Small intestine (tissue), 7 donors: ENCODE results near the gene INTS13. TPM values are rescaled to one million over a fixed set of nuclear protein-coding genes. Genes with fewer than 3 reads are reported as not detected.
"Not testable (repeated sequence)": the region's sequence is repeated elsewhere in the genome, so short reads cannot be mapped to it uniquely, and the experiment has no call there.

Source experiments
- DNase-seq, 2 donors: peaks; one replicate each; pipeline versions ENCODE4 v3.0.0 to v3.0.0-alpha.2; 2013
- FAIRE-seq: peaks from 2 replicates; lab custom pipeline; 2012; peaks lifted over from hg19 to GRCh38; lab: Jason Lieb, UNC
- H3K27ac ChIP-seq, 3 donors: one replicate each; pipeline ENCODE4 v1.5.1; 2013; ENCODE audit warnings: low read length in 2 of 3, mild to moderate bottlenecking in 2 of 3, control low read depth in 1 of 3, inconsistent platforms in 1 of 3, low read depth in 1 of 3, moderate library complexity in 1 of 3
- H3K27me3 ChIP-seq, 3 donors: one replicate each; pipeline ENCODE4 v1.6.1; 2013; ENCODE audit warnings: low read length in 3 of 3, inconsistent platforms in 1 of 3; ENCODE audit not compliant: control insufficient read depth in 3 of 3, insufficient read depth in 3 of 3
- H3K36me3 ChIP-seq, 3 donors: one replicate each; pipeline ENCODE4 v1.6.1; 2013; ENCODE audit warnings: low read length in 3 of 3, inconsistent platforms in 1 of 3, low read depth in 1 of 3, mild to moderate bottlenecking in 1 of 3, moderate library complexity in 1 of 3; ENCODE audit not compliant: control insufficient read depth in 3 of 3, insufficient read depth in 2 of 3
- H3K4me1 ChIP-seq, 3 donors: one replicate each; pipeline ENCODE4 v1.6.1; 2013; ENCODE audit warnings: low read length in 2 of 3, inconsistent platforms in 1 of 3, low read depth in 1 of 3, mild to moderate bottlenecking in 1 of 3, moderate library complexity in 1 of 3; ENCODE audit not compliant: control insufficient read depth in 3 of 3, insufficient read depth in 2 of 3
- H3K4me3 ChIP-seq, 3 donors: one replicate each; pipeline ENCODE4 v1.5.1; 2013; ENCODE audit warnings: low read length in 3 of 3, control low read depth in 1 of 3, inconsistent platforms in 1 of 3, low read depth in 1 of 3, mild to moderate bottlenecking in 1 of 3, moderate library complexity in 1 of 3
- H3K9me3 ChIP-seq, 2 donors: one replicate each; pipeline ENCODE4 v1.6.1; 2013; ENCODE audit warnings: low read depth in 1 of 2, low read length in 1 of 2; ENCODE audit not compliant: control insufficient read depth in 2 of 2, insufficient read depth in 1 of 2
- WGBS, 3 donors: extraction: QIAGEN DNeasy Blood & Tissue Kit; methylation state at CpG; one replicate each; pipeline ENCODE4 v1.1.7; 2013; 5-methylcytosine and 5-hydroxymethylcytosine counted together
- polyA plus RNA-seq, 4 donors: library from polyadenylated mRNA; stranded (reverse) in 3 of 4; unstranded in 1 of 4; fragments of 200-250 nt in 3 of 4; fragments of 120-200 nt in 1 of 4; gene quantifications; one replicate each; pipeline versions ENCODE4 v1.2.1 to v1.2.3, GENCODE V29; 2013
- donor health status: healthy with polysubstance abuse.
- donor health status: control.
- donor health status: control.
- donor health status: Bipolar disorder and iron deficiency.
- donor health status: healthy.

INTS13 gene
- polyA plus RNA-seq, 4 donors: 14.6 to 19.4 (median 17.9) TPM

- not testable (repeated sequence) for H3K27me3 ChIP-seq, H3K9me3 ChIP-seq, DNase-seq, H3K36me3 ChIP-seq, H3K4me3 ChIP-seq, H3K4me1 ChIP-seq, H3K27ac ChIP-seq, FAIRE-seq
- WGBS, 3 donors: 96 to 99% (median 97%) methylated on average over 3 of the region's 3 CpGs
These were observed 75.0 kb downstream of the INTS13 start for GRCh38 chr12:26862787-26863186.

GRCh38 chr12:26861690-26862089, 76.1 kb downstream of the INTS13 start:
- Histone ChIP-seq H3K27me3 (no peaks in the 10 kb centered on the region), H3K4me3 (no peak overlapping the region), H3K9me3 (no peaks in the 10 kb centered on the region), H3K4me1 (peaks cover 0 to 7% (median 0%) of the 10 kb centered on the region in 3 donors), H3K27ac (no peak overlapping the region), H3K36me3 (no peaks in the 10 kb centered on the region)
- FAIRE-seq (no peak), DNase-seq (no peak)
- WGBS, 3 donors: 95 to 100% (median 96%) methylated on average over 1 of the region's 1 CpG

- H3K36me3 ChIP-seq: no peaks in the 10 kb centered on the region
- 50 to 61% (median 53%) methylated on average over 6 of the region's 6 CpGs for WGBS, 3 donors
- DNase-seq: peak; percentile 46 to 52
- H3K4me3 ChIP-seq: no peak overlapping the region
- H3K9me3 ChIP-seq: no peaks in the 10 kb centered on the region
- FAIRE-seq: no peak
- H3K27me3 ChIP-seq: no peaks in the 10 kb centered on the region
- H3K27ac ChIP-seq: no peak overlapping the region
- peaks cover 0 to 7% (median 0%) of the 10 kb centered on the region in 3 donors for H3K4me1 ChIP-seq
These were observed 80.2 kb downstream of the INTS13 start for GRCh38 chr12:26857465-26858176.

- no peaks in the 10 kb centered on the region for H3K27me3 ChIP-seq
- no peaks in the 10 kb centered on the region for H3K36me3 ChIP-seq
- DNase-seq (no peak), FAIRE-seq (no peak)
- H3K4me3 ChIP-seq: no peak overlapping the region
- WGBS, 3 donors: 54 to 68% (median 61%) methylated on average over 1 of the region's 1 CpG
- no peaks in the 10 kb centered on the region for H3K9me3 ChIP-seq
- peaks cover 0 to 7% (median 0%) of the 10 kb centered on the region in 3 donors for H3K4me1 ChIP-seq
- no peak overlapping the region for H3K27ac ChIP-seq
These were observed 82.4 kb downstream of the INTS13 start for GRCh38 chr12:26855337-26855736.

Other genes starting within 250 kb of the INTS13 start
- 1 to 10 TPM; 2.2 to 9.2 (median 4.4) TPM for gene ITPR2, start 104.8 kb downstream of the INTS13 start, polyA plus RNA-seq
- gene FGFR1OP2, start 489 bp upstream of the INTS13 start, polyA plus RNA-seq: 10 to 100 TPM; 21.7 to 44.2 (median 24.5) TPM
- 10 to 100 TPM in 3 of 4 donors, 1 to 10 TPM in 1; 9.2 to 65.7 (median 30.7) TPM for gene TM7SF3, start 76.4 kb upstream of the INTS13 start, polyA plus RNA-seq
- 10 to 100 TPM; 20.5 to 31.5 (median 23.2) TPM for gene MED21, start 84.6 kb upstream of the INTS13 start, polyA plus RNA-seq
- under 1 TPM in 1 of 4 donors, not detected in 3; 0.19 TPM for gene C12orf71, start 144.6 kb upstream of the INTS13 start, polyA plus RNA-seq